GM06990 (cell line): ENCODE measurements around the gene TMEM219.
A peak's percentile ranks its signal among the peaks of the same experiment; 100 is the strongest.

Source experiments
- DNase-seq: peaks from one replicate; pipeline ENCODE4 v3.0.0-alpha.2; 2011; ENCODE audit not compliant: insufficient read length; ENCODE audit errors: extremely low read depth
- H3K27me3 ChIP-seq: replicated peaks from 2 replicates; pipeline ENCODE4 v1.6.0; 2011; ENCODE audit warnings: low read length; ENCODE audit not compliant: control insufficient read depth, insufficient read depth
- H3K36me3 ChIP-seq: 2 replicates; pipeline ENCODE4 v1.5.1; 2011; ENCODE audit warnings: low read length; ENCODE audit not compliant: control insufficient read depth, insufficient read depth
- H3K4me3 ChIP-seq: replicated peaks from 2 replicates; pipeline ENCODE4 v1.5.1; 2011; ENCODE audit warnings: low read depth, mild to moderate bottlenecking, control low read depth, low read length
- TF ChIP-seq, protein P1 (sequence below): IDR thresholded peaks from 2 replicates; pipeline ENCODE4 v1.5.1; 2011; ENCODE audit warnings: low read length, control low read depth, mild to moderate bottlenecking, inconsistent platforms; ENCODE audit not compliant: insufficient read depth, poor library complexity, severe bottlenecking

The TMEM219 gene

DNA sequence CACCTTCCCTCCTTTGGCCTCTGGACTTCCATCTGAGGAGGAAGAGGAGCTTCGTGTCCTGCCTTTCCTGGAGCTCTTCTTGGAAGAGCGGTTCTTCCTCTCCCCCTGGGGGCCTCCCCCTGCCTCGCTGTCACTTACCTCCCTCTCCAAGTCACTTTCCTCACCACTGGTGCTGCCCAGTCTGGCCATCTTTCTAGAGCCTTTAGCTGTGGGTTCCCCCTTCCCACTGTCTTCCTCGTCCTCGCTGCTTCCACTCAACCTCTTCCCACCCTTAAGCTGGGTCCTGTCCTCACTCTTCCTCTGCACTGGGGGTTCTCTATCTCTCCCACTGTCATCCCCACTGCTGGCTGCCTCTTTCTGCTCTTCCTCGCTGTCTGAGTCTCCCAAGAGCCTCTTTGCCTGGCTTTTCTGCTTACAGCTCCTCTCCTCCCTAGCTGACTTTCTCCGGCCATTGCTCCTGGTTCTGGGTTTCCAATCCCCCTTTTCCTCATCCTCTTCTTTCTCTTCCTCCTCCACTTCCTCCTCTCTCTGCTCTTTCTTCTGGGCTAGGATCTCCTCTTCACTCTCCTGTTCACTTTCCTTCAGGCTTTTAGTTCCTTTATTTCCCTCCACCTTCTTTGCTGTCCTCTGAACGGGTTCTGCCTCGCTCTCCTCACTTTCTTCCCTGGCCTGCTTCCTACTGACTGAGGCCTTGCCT is 32.2 kb downstream of the TMEM219 start:
- Histone ChIP-seq H3K27me3 (no peaks in the 10 kb centered on the region), H3K4me3 (peak overlapping the region; percentile 78; the same call in 1 of the 2 replicates), H3K36me3 (peaks cover 15% of the 10 kb centered on the region)
- DNase-seq, result no peak
- TF ChIP-seq, protein P1, sequence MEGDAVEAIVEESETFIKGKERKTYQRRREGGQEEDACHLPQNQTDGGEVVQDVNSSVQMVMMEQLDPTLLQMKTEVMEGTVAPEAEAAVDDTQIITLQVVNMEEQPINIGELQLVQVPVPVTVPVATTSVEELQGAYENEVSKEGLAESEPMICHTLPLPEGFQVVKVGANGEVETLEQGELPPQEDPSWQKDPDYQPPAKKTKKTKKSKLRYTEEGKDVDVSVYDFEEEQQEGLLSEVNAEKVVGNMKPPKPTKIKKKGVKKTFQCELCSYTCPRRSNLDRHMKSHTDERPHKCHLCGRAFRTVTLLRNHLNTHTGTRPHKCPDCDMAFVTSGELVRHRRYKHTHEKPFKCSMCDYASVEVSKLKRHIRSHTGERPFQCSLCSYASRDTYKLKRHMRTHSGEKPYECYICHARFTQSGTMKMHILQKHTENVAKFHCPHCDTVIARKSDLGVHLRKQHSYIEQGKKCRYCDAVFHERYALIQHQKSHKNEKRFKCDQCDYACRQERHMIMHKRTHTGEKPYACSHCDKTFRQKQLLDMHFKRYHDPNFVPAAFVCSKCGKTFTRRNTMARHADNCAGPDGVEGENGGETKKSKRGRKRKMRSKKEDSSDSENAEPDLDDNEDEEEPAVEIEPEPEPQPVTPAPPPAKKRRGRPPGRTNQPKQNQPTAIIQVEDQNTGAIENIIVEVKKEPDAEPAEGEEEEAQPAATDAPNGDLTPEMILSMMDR, result no peak

DNA sequence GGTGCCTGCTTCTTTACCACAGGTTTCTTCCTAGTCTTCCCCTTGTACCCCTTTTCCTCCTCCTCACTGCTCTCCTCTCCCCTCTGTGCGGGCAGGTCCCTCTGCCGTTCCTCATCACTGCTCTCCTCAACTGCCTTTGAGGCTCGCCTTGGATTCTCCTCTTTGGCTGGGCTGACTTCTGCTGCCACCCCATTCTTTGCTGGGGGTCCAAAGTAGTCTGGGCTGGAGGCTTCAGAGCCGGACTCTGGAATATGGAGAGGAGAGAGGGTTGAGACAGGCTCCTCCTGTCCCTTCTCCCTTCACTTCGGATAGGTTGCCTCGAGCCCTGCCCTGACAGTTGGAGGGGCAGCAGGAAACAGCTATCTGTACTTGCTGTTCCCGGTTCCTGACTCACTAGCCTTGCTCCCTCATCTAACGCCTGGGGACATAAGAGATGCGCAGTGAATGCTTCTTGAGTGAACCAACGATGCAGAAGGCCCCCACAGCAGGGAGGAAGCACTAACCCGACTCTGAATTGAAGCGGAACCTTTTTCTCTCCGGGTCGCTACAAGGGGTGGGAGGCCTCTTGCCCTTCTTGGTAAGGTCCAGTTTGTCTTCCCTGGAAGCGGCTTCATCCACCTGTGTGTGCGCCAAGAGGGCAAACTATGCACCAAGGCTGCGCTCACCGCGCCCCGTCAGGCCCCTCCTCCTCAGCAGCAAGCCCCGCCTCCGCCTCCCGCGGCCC is 32.9 kb downstream of the TMEM219 start:
- TF ChIP-seq, protein P1, result no peak
- no peak for DNase-seq
- no peaks in the 10 kb centered on the region for H3K27me3 ChIP-seq

DNA sequence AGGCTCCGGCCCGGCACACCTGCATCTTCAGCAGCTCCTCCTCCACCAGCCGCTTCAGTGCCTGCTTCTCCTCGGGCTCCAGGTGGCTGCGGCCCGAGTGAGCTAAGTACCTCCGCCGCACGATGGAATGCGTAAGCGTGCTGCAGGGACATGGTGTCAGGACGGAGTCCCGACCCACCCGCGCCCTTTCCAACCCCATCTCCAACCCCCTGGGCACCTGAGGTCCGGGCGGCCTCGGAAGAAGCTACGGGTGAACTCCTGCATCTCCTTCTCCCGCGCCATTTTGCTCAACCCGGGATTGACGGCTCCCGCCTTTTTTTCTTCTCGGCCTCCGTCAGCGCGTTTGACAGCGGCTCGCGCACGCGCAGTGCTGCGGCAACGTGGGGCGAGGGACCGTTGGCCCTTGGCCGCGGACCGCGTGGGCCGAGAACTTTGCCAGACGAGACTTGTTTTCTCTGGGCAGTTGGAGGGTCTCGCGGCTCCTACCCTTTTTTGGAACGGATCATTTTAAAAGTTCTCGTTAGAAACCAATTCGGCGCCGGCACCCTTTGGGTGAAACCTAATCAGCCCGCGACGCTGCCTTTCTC is 33.5 kb downstream of the TMEM219 start, which contains the start of gene HIRIP3:
HIRIP3 (minus strand) TSS at position 294 of the 587 bp plus-strand sequence; CDS start at position 282, 12 bp downstream.
- Histone ChIP-seq H3K4me3 (peak within 1 kb of the TSS; percentile 78), H3K36me3 (peaks cover 18% of the 10 kb centered on the region), H3K27me3 (no peaks in the 10 kb centered on the region)
- peak; percentile 92 for DNase-seq
- TF ChIP-seq, protein P1, result no peak

More for the DNA sequence above, 32.9 kb downstream of the TMEM219 start:
- Histone ChIP-seq H3K4me3 (peak overlapping the region; percentile 78), H3K36me3 (peaks cover 16% of the 10 kb centered on the region)

DNA sequence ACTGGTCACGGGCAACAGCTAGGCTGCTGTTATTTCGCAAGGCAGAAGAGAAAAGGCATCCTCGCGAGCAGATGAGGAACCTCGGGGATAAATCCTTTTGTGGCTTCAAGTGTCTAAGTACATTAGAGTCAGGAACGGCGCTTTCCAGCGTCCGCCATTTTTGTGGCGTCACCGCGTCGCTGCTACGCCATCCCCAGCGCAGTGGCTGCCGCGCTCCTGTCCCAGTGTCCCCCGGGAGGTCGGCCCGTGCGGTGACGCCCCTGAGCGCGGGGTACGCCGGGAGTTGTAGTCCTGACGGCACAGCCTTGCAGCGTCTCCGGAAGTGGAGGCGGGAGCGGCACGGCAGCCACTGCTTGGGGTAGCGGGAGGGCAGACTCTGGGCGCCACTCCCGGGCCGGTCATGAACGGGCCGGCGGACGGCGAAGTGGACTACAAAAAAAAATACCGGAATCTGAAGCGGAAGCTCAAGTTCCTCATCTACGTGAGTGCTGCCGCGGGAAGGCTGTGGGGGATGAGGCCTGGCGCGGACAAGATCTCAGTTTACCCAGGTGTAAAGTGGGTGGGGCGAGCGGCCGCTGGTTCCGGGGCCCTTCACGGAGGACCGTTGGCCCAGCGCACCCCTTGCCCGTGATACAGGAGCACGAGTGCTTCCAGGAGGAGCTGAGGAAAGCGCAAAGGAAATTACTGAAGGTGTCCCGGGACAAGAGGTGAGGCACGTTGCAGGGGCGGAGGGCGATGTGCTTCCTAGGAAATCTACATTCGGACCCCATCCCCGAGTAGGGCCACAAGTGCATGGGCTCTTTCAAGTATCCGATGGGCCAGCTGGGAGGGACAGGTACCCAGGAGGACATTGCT is 34.3 kb downstream of the TMEM219 start, which contains the start of gene INO80E:
INO80E (plus strand) TSS at position 331 of the 855 bp plus-strand sequence; CDS start at position 401, 70 bp downstream.
- DNase-seq, result peak; percentile 98
- Histone ChIP-seq H3K36me3 (peaks cover 18% of the 10 kb centered on the region), H3K27me3 (no peaks in the 10 kb centered on the region), H3K4me3 (peak within 1 kb of the TSS; percentile 78)
- TF ChIP-seq, protein P1, result no peak

DNA sequence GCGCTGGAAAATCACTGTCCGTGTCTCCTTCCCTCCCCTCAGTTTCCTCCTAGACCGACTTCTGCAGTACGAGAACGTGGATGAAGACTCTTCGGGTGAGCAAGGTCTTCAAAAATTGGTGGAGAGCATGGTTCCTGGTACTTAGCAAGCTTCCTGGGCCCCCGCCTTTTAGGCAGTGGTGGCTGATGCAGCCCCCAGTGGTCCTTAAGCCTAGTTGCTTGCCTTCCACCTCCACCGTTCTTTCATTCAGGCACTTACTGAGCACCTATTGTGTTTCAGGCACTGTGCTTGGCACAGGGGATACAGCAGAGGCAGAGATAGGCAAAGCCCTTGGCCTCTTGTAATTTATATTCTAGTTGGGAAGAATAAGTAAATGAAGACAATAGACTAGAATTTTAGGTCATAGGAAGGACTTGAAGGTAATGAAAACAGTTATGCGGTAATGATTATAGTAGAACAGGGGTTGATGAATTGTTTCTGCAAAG is 34.9 kb downstream of the TMEM219 start:
- Histone ChIP-seq H3K27me3 (no peaks in the 10 kb centered on the region), H3K36me3 (peaks cover 20% of the 10 kb centered on the region), H3K4me3 (peak overlapping the region; percentile 78)
- DNase-seq, result no peak
- TF ChIP-seq, protein P1, result no peak
